CD4-positive, alpha-beta T cell treated with Interleukin-21 for 1 hour (primary cell): ENCODE measurements around the gene ST6GAL1.
"Not testable (repeated sequence)": the region's sequence is repeated elsewhere in the genome, so short reads cannot be mapped to it uniquely, and the experiment has no call there.

Experiments used
- DNase-seq: peaks from one replicate; pipeline ENCODE4 v3.0.0-alpha.2; 2020

Gene ST6GAL1

DNA sequence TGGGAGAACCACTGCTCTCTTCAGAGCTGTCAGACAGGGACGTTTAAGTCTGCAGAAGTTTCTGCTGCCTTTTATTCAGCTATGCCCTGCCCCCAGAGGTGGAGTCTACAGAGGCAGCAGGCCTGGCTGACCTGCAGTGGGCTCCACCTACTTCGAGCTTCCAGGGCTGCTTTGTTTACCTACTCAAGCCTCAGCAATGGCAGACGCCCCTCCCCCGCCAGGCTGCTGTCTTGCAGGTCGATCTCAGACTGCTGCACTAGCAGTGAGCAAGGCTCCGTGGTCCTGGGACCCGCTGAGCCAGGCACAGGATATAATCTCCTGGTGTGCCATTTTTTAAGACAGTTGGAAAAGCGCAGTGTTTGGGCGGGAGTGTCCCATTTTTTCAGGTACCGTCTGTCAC lies 127.5 kb downstream of the ST6GAL1 start:
- DNase-seq, result not testable (repeated sequence)

DNA sequence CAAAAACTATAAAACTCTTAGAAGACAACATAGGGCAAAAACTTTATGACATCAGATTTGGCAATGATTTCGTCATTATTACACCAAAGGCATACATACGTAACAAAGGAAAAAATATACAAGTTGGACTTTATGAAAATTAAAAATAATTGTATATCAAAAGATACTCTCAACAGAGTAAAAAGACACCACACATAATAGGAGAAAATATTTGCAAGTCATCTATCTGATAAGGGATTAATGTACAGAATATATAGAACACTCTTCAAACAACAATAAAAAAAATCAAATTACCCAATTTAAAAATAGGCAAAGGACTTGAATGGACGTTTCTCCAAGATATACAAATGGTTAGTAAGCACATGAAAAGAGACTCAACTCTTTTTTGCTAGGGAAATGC lies 131.4 kb downstream of the ST6GAL1 start:
- no peak for DNase-seq

DNA sequence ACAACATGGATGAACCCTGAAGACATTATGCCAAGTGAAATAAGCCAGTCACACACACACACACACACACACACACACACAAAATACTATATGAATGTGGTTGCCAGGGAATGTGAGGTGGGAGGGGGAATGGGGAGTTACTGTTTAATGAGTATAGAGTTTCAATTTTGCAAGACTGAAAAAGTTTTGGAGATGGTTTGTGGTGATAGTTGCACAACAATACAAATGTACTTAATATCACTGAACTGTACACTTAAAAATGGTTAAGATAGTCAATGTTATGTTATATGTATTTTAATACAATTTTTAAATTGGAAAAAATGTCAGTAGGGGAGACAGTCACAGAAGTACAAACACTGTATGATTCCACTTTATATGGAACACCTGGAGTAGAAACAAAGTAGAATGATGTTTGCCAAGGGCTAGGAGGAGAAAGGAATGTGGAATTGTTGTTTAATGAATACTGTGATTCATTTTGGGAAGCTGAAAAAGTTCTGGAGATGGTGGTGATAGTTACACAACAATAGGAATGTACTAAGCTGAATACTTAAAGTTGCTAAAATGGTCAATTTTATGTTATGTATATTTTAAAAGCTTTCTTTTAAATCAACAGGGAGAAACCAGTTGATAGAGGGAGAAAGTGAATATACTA lies 132.3 kb downstream of the ST6GAL1 start:
- no peak for DNase-seq

DNA sequence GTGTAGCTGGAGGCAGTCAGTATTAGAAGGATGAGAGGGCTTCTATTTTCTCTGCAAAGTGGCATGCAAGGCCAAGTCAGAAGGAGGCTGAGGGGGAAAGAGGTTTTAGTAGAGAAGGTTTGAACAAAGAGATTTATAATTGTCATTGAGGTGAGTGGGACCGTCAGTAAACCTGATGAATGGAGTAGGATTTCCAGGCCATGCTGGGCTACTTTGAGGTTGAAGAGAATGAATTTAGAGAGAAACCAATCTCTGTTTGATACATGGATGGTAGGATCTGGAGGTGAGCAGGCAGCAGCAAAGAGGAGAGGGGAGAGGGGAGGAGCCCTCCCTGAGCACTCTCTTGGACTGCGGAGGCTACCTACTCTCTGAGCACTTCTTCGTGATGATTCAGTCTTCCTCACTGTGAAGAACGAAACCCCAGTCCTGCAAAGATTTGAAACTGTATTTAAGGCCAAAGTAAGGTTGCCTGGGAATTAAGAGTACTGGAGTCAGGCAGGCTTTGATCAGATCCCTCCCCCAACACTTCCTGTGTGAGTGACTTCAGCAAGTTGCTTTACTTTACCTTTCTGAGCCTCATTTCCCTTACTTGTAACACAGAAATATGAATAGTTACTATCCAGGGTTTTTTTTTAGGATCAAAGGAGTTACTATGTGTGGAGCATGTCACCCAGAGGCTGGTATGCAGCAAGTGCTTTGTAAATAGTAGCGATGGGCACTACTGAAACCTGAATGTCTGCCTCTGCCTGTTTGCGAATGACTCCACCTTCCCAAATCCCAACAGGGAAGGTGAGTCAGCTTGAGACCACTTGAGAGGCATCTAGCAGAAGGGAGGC lies 133.2 kb downstream of the ST6GAL1 start:
- peak; percentile 25 for DNase-seq

DNA sequence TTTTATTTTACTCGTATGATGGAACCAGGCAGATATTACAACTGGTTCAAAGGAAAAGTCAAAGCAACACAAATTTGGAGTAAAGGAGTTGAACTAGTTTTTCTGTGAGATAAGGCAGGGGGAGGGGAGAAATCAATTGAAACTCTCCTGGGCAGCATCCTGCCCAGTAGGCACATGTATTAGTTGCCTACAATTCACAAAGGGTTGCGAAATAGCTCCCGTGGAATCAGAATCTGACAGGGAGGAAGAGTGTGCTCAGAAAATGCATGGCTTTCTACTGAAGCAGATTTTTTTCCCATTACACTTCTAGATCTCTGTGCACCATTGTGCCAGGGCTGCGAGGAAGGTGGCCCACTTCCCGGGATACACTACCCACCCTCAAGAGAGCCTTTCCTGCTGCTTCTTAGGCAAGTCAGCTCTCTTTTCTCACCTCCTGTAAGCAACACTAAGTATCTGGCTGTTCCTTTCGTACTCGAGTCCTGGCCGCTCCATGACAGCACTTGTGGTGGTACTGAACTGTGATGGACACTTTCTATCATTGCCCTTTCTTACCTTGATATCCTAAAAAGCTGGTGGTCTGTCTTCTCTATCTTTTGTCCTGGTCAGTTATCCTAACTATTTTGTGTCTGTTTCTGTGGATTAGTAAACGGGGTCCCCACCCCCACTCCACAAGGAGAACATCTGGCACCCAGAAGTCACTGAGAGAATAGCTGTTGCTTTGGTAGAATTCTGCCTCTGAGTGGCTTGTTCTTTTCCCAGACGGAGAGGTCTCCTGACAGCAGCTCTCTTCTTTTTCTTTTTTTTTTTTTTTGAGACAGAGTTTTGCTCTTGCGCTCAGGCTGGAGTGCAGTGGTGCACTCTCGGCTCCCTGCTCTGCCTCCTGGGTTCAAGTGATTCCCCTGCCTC lies 134.1 kb downstream of the ST6GAL1 start:
- DNase-seq, result no peak

DNA sequence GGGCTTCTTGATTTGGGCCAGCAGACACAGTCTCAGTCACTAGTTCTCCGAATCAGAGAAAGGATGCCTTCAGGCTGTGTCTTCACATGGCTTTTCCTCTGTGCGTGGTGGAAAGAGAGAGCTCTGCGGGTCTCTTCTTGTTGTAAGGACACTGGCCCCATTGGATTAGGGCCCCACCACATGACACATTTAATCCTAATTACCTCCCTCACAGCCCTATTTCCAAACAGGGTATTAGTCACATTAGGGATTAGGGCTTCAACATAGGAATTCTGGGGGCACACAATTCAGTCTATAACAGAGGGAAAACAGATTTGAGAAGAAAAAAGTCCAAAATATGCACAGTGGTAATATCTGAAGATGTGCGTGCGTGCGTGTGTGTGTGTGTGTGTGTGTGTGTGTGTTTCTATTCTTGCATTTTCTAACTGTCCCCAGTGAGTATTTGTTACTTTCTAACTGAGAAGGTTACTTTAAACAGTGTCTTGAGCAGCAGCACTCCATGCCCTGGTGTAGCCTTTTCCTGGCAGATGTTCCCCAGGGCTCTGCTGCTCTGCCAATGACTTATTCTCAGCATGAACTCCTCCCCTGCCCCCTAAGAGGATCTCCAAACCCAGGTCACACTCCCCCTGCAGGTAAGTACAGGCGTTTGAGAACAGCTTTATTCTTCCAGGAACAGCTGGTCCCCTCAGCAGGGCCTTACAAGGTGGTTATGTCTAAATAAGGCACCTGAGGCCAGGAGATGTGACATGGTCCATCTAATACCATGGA lies 136.1 kb downstream of the ST6GAL1 start:
- DNase-seq, result peak; percentile 70

DNA sequence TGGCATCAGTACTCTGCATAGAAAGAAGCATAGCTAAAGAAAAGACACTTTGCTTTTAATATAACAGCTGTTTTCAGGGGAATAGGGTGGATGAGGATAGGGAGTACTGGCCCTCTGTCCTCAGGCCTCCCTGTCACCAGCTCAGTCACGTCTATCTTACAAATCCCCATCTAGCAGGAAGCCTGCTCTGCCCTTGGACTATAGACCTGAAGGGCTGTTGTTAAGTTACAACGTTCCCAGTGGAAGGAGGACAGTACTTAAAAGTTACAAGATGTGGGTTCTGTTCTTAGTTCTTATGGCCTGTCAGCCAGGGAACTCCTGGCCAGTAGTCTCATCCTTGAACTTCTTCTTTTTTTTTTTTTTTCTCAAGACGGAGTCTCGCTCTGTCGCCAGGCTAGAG lies 138.5 kb downstream of the ST6GAL1 start:
- no peak for DNase-seq

DNA sequence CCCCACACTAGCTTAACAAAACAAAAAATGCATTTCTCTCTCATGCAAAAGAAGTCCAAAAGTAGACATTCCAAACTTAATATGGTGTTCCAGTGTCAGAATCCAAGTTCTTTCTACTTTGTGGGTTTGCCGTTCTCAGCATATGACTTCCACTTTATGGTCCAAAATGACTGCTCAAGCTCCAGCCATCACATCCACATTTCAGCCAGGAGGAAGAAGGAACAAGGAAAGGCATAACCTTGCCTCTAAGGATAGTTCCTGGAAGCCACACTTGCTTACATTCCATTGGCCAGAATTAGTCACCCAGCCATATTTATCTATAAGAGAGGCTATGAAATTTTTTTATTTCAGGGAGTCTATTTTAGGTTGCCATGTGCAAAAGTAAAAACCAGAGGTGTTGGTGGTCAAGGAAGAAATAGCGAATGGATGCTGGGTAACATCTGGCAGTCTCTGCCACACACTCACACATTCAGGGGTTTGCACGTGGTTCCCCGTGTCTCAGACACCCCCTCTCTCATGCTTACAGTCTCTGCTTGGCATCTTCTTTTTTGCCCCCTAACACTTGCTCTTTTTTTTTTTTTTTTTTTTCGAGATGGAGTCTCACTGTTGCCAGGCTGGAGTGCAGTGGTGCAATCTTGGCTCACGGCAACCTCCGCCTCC lies 139.7 kb downstream of the ST6GAL1 start:
- no peak for DNase-seq

DNA sequence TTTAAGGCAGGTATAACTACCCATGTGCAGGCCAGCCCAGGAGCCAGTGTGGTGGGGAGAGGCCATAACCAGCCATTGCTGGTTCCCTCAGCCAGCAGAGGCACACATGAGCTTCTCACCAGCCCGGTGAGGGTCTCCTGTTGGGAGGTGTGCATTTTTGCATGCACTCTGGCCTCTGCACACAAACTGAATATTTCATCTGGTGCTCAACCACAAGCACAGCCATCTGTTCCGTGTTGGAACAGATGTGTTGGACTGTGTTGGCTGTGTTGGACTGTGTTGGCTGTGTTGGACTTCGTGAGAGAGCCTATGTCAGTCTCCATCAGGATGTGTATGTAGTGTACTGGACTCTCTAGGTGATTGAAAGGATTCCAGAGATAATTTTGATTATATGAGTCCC lies 141.8 kb downstream of the ST6GAL1 start:
- DNase-seq, result no peak

DNA sequence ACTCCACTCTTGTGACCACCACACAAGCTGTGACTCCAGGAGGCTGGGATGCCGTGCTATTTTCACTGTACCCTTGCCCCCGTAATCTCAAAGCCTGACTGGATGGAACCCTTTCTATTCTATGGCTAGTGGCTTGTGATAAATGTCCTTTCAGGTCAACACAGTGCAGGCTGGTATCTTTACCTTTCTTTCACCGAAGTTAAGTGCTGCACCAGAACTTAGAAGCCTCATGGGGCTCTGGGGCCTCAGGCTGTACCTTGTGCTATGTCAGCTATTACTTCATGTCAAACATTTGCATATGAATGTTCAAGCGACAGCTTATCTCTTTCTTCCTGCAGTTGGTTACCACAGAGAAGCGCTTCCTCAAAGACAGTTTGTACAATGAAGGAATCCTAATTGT lies 142.2 kb downstream of the ST6GAL1 start:
- no peak for DNase-seq

DNA sequence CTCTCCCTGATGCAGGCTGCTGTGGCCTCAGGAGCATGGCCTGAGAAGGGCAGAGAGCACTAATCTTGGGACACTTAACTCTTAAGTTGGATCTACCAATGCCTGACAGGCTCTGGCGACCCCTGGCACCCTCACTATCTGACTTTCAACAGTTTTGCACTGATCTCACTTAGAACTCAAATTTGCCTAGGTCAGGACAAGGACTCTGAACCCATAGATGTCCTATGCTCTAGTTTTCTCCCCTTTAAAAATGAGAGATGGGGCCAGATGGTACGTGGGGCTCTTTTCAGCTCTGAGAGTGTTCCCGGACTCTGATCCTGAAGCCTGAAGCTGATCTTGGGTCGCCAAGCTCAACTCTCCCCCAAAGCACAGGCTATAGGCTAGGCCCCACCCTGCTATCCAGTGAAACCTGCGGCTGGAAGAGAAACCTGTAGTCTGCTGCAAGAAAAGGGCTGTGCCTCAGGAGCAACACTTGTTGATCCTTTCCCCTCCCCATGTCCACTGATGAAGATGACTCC lies 143.3 kb downstream of the ST6GAL1 start:
- no peak for DNase-seq

DNA sequence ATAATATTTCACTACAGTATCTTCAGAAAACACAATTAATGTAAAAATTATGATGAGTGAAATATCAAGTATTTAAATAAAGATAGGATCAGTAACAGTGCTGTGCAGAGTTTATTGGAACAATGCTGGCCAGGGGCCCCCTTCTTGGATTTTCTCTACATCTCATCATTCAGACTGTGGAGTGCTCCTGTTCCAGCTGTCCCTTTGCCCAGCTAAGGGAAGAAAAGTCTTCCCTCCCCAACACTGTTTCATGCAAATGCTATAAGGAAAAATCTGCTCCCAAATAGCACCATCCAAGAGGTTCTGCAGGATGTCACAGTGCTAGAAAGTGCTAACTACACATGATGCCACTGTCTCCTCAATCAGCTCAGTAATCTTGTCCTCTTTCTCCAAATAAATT lies 144.5 kb downstream of the ST6GAL1 start:
- DNase-seq, result no peak

DNA sequence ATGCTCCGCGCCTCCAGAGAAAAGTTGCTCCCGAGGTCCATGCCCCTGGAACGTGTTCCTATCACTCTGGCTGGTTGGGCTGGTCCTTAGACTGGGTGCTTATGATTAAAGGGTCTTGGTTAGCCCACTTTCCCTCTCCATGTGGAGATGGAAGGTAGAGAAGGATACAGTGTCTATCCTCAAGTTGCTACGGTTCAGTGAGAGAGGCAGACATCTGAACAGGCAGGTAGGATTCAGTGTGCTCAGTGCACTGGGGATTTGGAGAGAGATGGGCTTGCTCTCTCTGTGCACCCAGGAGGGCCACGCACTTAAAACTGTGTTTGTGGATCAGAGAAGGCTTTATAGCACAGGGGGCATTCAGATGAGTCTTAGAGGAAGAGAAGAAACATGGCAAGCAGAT lies 146.0 kb downstream of the ST6GAL1 start:
- DNase-seq, result no peak

DNA sequence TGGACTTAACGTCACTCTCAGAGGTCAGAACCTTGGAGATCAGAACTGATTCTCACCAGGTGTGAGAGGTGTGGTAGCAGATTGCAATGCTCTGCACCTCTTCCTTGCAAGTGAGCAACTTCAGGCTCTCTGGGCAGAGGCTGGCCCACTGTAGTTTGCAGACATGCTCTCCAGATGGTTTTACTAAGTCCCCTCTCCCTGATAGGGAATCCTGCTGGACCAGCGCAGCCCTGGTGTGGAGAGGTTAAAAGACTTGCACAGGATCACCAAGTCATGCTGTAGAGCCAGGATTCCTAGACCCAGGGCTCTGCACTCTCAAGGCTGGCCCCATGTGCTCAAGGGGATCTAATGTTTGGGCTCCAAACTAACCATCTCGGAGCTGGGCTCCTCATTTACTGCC lies 146.8 kb downstream of the ST6GAL1 start:
- no peak for DNase-seq

DNA sequence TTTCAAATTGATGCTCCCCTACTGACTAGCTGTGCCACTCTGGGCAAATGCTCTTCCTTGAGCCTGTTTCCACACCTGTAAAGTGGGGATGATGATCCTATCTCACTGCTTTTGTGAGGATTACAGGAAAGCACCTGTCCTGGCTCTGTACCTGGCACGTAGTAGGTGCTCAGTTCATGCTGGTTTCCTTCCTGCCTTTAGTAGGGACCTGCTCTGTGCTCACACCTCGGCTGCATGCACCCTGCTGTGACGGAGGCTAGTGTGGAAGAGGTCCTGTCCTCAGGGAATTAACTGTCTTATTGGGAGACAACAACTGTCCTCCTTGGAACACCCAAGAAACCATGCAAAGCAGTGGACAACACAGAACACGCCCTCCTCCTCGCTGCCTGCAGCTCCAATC lies 147.2 kb downstream of the ST6GAL1 start:
- no peak for DNase-seq

DNA sequence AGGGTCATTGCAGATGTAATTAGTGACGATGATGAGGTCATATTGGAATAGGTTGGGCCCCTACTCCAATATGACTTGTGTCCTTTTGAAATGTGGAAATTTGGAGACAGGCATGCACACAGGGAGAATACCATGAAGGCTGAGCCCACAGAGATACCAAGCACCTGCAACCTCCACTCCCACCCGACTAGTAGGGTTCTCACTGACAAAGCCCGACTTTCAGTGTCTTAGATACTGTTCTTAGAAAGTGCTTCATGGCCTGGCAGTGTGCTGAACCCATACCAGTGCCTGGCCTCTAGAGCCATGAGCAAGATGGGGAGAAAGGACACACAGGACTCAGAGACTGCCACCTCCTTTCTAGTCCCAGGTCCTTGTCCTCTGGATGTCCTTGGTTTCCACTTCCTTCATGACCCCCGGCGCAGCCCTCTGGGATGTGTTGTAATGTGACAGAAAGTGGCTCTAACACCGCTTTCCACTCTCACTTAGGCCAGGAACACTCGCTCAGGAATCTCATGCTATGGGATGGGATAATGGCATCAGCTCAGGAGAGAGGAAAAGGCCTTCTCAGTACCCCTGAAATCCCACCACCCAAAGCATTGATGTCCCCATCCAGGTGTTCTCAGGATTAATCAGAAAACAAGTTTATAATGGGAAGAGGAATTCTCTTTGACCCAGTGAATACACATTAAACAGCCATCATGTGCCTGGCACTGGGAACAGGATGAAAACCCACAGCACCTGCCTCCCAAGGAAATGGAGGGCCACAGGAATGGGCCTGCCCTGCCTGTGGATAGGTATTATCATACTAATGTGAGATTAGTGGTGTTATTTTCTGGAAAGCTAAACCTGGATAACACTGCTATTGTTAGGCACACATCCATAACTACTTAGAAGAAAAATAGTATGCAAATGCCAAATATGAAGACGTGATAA lies 149.0 kb downstream of the ST6GAL1 start:
- DNase-seq, result no peak

DNA sequence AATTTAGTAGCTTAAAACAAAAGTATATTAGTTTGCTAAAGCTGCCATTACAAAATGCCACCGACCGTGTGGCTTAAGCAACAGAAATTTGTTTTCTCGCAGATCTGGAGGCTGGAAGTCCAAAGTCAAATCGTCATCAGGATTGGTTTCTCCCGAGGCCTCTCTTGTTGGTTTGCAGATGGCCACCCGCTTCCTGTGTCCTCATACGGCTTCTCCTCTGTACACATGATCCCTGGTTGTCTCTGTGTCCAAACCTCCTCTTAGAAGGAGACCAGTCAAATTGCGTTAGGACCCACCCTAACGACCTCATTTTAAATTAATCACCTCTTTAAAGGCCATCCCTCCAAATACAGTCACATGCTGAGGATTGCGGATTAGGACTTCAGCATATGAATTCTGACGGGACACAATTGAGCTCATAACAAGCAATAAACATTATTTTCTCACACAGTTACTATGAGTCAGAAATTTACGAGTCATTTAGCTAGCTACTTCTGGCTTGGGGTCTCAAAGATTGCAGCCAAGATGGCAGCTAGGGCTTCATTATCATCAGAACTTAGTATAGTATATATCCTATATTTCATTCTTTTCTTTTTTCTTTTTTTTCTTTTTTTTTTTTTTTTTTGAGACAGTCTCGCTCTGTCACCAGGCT lies 150.6 kb downstream of the ST6GAL1 start:
- DNase-seq, result no peak

DNA sequence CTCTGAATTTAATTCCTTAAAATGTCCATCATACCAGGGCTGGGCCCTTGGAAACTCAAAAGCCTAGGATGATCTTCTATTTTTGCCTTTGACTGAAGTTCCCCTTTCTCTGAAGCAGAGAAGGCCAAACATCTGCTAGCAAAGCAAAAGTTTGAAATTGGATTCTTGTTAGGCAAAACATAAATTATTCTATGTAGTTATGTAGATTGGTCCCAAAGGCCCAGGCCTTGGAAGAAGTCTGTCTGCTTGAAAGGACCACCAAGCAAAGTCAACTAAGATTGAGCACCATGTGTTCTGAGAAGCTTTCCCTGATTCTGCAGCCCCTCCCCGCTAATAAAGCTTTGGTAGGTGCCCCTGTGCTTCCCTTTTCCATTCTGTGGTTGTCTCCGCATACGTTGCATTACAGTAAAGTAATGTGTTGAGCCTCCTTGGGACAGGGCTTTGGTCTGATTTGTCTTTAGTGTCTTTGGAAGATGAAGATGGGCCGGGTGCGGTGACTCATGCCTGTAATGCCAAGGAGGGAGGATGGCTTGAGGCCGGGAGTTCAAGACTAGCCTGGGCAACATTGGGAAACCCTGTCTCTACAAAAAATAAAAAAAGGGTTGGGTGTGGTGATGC lies 152.5 kb downstream of the ST6GAL1 start:
- DNase-seq, result no peak

DNA sequence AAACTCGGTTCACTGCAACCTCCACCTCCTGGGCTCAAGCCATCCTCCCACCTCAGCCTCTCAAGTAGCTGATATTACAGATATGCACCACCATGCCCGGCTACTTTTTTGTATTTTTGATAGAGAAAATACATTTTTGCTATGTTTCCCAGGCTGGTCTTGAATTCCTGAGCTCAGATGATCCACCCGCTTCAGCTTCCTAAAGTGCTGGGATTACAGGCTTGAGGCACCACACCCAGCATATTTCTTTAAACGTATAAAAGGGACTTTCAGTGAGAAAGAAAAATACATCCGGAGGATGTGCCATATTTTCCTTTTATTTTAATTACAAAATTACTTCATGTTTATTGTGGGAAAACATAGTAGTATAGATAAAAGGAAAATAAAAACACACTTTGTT lies 153.8 kb downstream of the ST6GAL1 start:
- no peak for DNase-seq

DNA sequence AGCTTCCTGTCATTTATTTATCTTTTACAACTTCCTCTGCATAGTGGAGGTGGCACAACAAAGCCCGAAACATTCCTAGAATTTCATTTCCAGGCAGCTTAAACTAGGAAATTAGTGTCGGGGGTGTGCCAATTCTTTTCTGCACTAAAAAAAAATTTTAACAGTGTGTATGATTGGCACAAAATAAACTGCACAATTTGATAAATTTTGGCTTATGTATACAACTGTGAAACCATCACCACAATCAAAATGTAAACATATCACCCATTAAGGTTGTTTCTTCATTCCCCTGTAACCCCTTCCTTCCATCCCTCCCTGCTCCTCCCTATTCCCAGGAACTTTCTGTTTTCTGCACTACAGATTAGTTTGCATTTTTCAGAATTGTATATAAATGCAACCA lies 154.3 kb downstream of the ST6GAL1 start:
- no peak for DNase-seq
